GM23338 (cell line): ENCODE data around the gene GPAM. TPM values are rescaled to one million over a fixed set of nuclear protein-coding genes. Genes with fewer than 3 reads are reported as not detected.

Source experiments
- ATAC-seq: fragments of 200-7000 bp; cut with Tn5 transposase; 3 replicates; pipeline ENCODE4 v1.9.1; 2020
- DNase-seq: peaks from one replicate; pipeline ENCODE4 v3.0.0-alpha.2; 2015; ENCODE audit warnings: low spot score
- H2AFZ ChIP-seq: fragments of 200-600 bp; sonication (generic); 2 replicates; pipeline ENCODE4 v1.8.0; 2016; ENCODE audit warnings: antibody characterized with exemption, mild to moderate bottlenecking, moderate library complexity
- H3F3A ChIP-seq: fragments of 200-600 bp; sonication (generic); replicated peaks from 2 replicates; pipeline ENCODE4 v1.8.0; 2017; ENCODE audit warnings: antibody characterized with exemption, mixed run types, low read depth
- H3K27ac ChIP-seq: fragments of 200-600 bp; sonication (generic); 2 replicates; pipeline ENCODE4 v1.6.1; 2016; ENCODE audit warnings: low read depth
- H3K27me3 ChIP-seq: fragments of 200-600 bp; sonication (generic); 2 replicates; pipeline ENCODE4 v1.8.0; 2016; ENCODE audit warnings: mild to moderate bottlenecking, mixed run types, moderate library complexity; ENCODE audit not compliant: insufficient read depth
- H3K36me3 ChIP-seq: fragments of 200-600 bp; sonication (generic); 2 replicates; pipeline ENCODE4 v1.8.0; 2016; ENCODE audit warnings: mild to moderate bottlenecking; ENCODE audit not compliant: insufficient read depth
- H3K4me1 ChIP-seq: fragments of 200-600 bp; sonication (generic); 2 replicates; pipeline ENCODE4 v1.8.0; 2016; ENCODE audit warnings: mild to moderate bottlenecking, moderate library complexity; ENCODE audit not compliant: insufficient read depth
- H3K4me2 ChIP-seq: fragments of 200-600 bp; sonication (generic); 2 replicates; pipeline ENCODE4 v1.7.1; 2017; ENCODE audit warnings: mixed run types
- H3K4me3 ChIP-seq: fragments of 200-600 bp; sonication (generic); 2 replicates; pipeline ENCODE4 v1.6.1; 2016; ENCODE audit warnings: mixed run types
- H3K79me2 ChIP-seq: fragments of 200-600 bp; sonication (generic); replicated peaks from 2 replicates; pipeline ENCODE4 v1.8.0; 2017; ENCODE audit warnings: mild to moderate bottlenecking; ENCODE audit not compliant: insufficient read depth
- H3K9me2 ChIP-seq: fragments of 200-600 bp; sonication (generic); 2 replicates; pipeline ENCODE4 v1.8.0; 2017; ENCODE audit not compliant: insufficient read depth
- H4K20me1 ChIP-seq: fragments of 200-600 bp; sonication (generic); replicated peaks from 2 replicates; pipeline ENCODE4 v1.8.0; 2017; ENCODE audit warnings: mild to moderate bottlenecking; ENCODE audit not compliant: insufficient read depth
- H3K27ac Mint-ChIP-seq: 2 replicates; pipeline ENCODE4 v1.8.0; 2020; ENCODE audit warnings: inconsistent platforms, mild to moderate bottlenecking, moderate library complexity, mixed read lengths
- H3K27me3 Mint-ChIP-seq: 3 replicates; pipeline ENCODE4 v1.8.0; 2022; ENCODE audit warnings: low read depth, mild to moderate bottlenecking, moderate library complexity, mixed read lengths, inconsistent platforms; ENCODE audit not compliant: insufficient read depth, poor library complexity
- H3K36me3 Mint-ChIP-seq: 3 replicates; pipeline ENCODE4 v1.8.0; 2021; ENCODE audit warnings: low read depth, mild to moderate bottlenecking, inconsistent platforms, moderate library complexity, mixed read lengths
- H3K4me1 Mint-ChIP-seq: 3 replicates; pipeline ENCODE4 v1.8.0; 2020; ENCODE audit warnings: mild to moderate bottlenecking, inconsistent platforms, mixed read lengths
- H3K4me3 Mint-ChIP-seq: 3 replicates; pipeline ENCODE4 v1.8.0; 2021; ENCODE audit warnings: moderate library complexity, mild to moderate bottlenecking, inconsistent platforms, mixed read lengths
- H3K9me3 Mint-ChIP-seq: 3 replicates; pipeline ENCODE4 v1.8.0; 2020; ENCODE audit warnings: moderate library complexity, mild to moderate bottlenecking, inconsistent platforms, mixed read lengths
- EZH2 ChIP-seq: fragments of 200-600 bp; sonication (generic); IDR thresholded peaks from one replicate; pipeline ENCODE4 v1.8.0; 2017; ENCODE audit warnings: antibody characterized with exemption, mild to moderate bottlenecking, low read depth; ENCODE audit not compliant: unreplicated experiment
- EZH2phosphoT487 ChIP-seq: fragments of 200-600 bp; sonication (generic); IDR thresholded peaks from one replicate; pipeline ENCODE4 v1.8.1; 2018; ENCODE audit warnings: antibody characterized with exemption; ENCODE audit not compliant: unreplicated experiment
- JUNB ChIP-seq: IDR thresholded peaks from one replicate; pipeline ENCODE4 v1.6.1; 2016; ENCODE audit warnings: antibody characterized with exemption; ENCODE audit not compliant: unreplicated experiment
- STAT1 ChIP-seq: IDR thresholded peaks from one replicate; pipeline ENCODE4 v1.6.1; 2016; ENCODE audit warnings: antibody characterized with exemption; ENCODE audit not compliant: unreplicated experiment
- ZNF114 ChIP-seq: fragments of 250-450 bp; sonication (Bioruptor Pico); IDR thresholded peaks from 2 replicates; pipeline ENCODE4 v1.5.0; 2020; ENCODE audit warnings: mild to moderate bottlenecking, moderate library complexity
- polyA plus RNA-seq: library from polyadenylated mRNA; unstranded; fragments of >200 nt; fragmentation: Nextera tagmentation; extraction: Ambion mirVana; gene quantifications from 2 replicates; pipeline ENCODE4 v1.2.1, GENCODE V29; 2016
- total RNA-seq: library from RNA; depleted of rRNA; stranded (reverse); fragments of >200 nt; shearing (Covaris generic); gene quantifications from 2 replicates; pipeline ENCODE4 v1.2.3, GENCODE V29; 2014
- TF ChIP-seq, protein P1 (sequence below): IDR thresholded peaks from one replicate; pipeline ENCODE4 v1.6.1; 2018; ENCODE audit warnings: antibody characterized with exemption; ENCODE audit not compliant: unreplicated experiment
- TF ChIP-seq, protein P2 (sequence below), 2 experiments: fragments of 200-600 bp in 1 of 2; sonication (generic) in 1 of 2; conservative IDR thresholded peaks; 2 replicates each; pipeline versions ENCODE4 v1.5.1 to v1.6.1; 2016 to 2017; ENCODE audit warnings: antibody characterized with exemption in 2 of 2, low read depth in 2 of 2, mild to moderate bottlenecking in 2 of 2, moderate library complexity in 1 of 2
- TF ChIP-seq, protein P3 (sequence below): fragments of 250-450 bp; sonication (Bioruptor Pico); IDR thresholded peaks from 2 replicates; pipeline ENCODE4 v1.5.0; 2020; ENCODE audit warnings: mild to moderate bottlenecking, moderate library complexity

GPAM gene
- total and polyA plus RNA-seq, 2 experiments from 2014 or later: 5.5 to 16.6 TPM

GRCh38 chr10:112177247-112177646 is 6.3 kb downstream of the GPAM start:
- H3K27me3 ChIP-seq: no peaks in the 10 kb centered on the region
- Mint-ChIP-seq H3K4me3 (no peak overlapping the region), H3K27ac (no peak overlapping the region), H3K4me1 (peaks cover 6% of the 10 kb centered on the region; the same call in 2 of the 3 replicates), H3K36me3 (peaks cover 49% of the 10 kb centered on the region), H3K27me3 (no peaks in the 10 kb centered on the region), H3K9me3 (no peaks in the 10 kb centered on the region)
- ATAC-seq: no peak
- H3F3A ChIP-seq: no peaks in the 10 kb centered on the region
- no peak for DNase-seq
- H4K20me1 ChIP-seq: no peaks in the 10 kb centered on the region; the same call in 1 of the 2 replicates
- no peak overlapping the region for H3K4me2 ChIP-seq
- TF ChIP-seq EZH2 (no peak), STAT1 (no peak)
- TF ChIP-seq, protein P1, sequence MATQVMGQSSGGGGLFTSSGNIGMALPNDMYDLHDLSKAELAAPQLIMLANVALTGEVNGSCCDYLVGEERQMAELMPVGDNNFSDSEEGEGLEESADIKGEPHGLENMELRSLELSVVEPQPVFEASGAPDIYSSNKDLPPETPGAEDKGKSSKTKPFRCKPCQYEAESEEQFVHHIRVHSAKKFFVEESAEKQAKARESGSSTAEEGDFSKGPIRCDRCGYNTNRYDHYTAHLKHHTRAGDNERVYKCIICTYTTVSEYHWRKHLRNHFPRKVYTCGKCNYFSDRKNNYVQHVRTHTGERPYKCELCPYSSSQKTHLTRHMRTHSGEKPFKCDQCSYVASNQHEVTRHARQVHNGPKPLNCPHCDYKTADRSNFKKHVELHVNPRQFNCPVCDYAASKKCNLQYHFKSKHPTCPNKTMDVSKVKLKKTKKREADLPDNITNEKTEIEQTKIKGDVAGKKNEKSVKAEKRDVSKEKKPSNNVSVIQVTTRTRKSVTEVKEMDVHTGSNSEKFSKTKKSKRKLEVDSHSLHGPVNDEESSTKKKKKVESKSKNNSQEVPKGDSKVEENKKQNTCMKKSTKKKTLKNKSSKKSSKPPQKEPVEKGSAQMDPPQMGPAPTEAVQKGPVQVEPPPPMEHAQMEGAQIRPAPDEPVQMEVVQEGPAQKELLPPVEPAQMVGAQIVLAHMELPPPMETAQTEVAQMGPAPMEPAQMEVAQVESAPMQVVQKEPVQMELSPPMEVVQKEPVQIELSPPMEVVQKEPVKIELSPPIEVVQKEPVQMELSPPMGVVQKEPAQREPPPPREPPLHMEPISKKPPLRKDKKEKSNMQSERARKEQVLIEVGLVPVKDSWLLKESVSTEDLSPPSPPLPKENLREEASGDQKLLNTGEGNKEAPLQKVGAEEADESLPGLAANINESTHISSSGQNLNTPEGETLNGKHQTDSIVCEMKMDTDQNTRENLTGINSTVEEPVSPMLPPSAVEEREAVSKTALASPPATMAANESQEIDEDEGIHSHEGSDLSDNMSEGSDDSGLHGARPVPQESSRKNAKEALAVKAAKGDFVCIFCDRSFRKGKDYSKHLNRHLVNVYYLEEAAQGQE: no peak
- H3K9me2 ChIP-seq: no peaks in the 10 kb centered on the region
- H2AFZ ChIP-seq: no peak overlapping the region
- peaks cover 7% of the 10 kb centered on the region; the same call in 1 of the 2 replicates for H3K4me1 ChIP-seq
- no peaks in the 10 kb centered on the region; the same call in 1 of the 2 replicates for H3K79me2 ChIP-seq
- peaks cover 37% of the 10 kb centered on the region; the same call in 1 of the 2 replicates for H3K36me3 ChIP-seq
- H3K4me3 ChIP-seq: no peak overlapping the region
- H3K27ac ChIP-seq: no peak overlapping the region

GRCh38 chr10:112176543-112176942 is 7.0 kb downstream of the GPAM start:
- H3K27ac ChIP-seq: no peak overlapping the region
- Mint-ChIP-seq H3K9me3 (no peaks in the 10 kb centered on the region), H3K27me3 (no peaks in the 10 kb centered on the region), H3K27ac (0 out of 2 replicates have a peak overlapping the region, but pooled peaks have one; percentile 18), H3K4me3 (no peak overlapping the region), H3K4me1 (peaks cover 2% of the 10 kb centered on the region; the same call in 2 of the 3 replicates), H3K36me3 (peaks cover 53% of the 10 kb centered on the region)
- H3K9me2 ChIP-seq: no peaks in the 10 kb centered on the region
- H3K4me3 ChIP-seq: no peak overlapping the region
- H3K4me1 ChIP-seq: peaks cover under 1% of the 10 kb centered on the region; the same call in 1 of the 2 replicates
- no peaks in the 10 kb centered on the region for H3K27me3 ChIP-seq
- H3F3A ChIP-seq: no peaks in the 10 kb centered on the region
- no peaks in the 10 kb centered on the region; the same call in 1 of the 2 replicates for H3K79me2 ChIP-seq
- ATAC-seq (no peak), DNase-seq (no peak)
- no peak overlapping the region for H2AFZ ChIP-seq
- H4K20me1 ChIP-seq: no peaks in the 10 kb centered on the region; the same call in 1 of the 2 replicates
- no peak overlapping the region for H3K4me2 ChIP-seq
- H3K36me3 ChIP-seq: peaks cover 37% of the 10 kb centered on the region
- TF ChIP-seq ZNF114 (CRISPR knock-in tag): no peak
- TF ChIP-seq EZH2: no peak
- TF ChIP-seq, protein P2, sequence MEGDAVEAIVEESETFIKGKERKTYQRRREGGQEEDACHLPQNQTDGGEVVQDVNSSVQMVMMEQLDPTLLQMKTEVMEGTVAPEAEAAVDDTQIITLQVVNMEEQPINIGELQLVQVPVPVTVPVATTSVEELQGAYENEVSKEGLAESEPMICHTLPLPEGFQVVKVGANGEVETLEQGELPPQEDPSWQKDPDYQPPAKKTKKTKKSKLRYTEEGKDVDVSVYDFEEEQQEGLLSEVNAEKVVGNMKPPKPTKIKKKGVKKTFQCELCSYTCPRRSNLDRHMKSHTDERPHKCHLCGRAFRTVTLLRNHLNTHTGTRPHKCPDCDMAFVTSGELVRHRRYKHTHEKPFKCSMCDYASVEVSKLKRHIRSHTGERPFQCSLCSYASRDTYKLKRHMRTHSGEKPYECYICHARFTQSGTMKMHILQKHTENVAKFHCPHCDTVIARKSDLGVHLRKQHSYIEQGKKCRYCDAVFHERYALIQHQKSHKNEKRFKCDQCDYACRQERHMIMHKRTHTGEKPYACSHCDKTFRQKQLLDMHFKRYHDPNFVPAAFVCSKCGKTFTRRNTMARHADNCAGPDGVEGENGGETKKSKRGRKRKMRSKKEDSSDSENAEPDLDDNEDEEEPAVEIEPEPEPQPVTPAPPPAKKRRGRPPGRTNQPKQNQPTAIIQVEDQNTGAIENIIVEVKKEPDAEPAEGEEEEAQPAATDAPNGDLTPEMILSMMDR (conservative IDR thresholded peaks at IDR 0.05; ENCODE audit: low read depth in 2 of 2): no peak
- no peak for TF ChIP-seq EZH2phosphoT487
- TF ChIP-seq JUNB: no peak
- TF ChIP-seq, protein P3, sequence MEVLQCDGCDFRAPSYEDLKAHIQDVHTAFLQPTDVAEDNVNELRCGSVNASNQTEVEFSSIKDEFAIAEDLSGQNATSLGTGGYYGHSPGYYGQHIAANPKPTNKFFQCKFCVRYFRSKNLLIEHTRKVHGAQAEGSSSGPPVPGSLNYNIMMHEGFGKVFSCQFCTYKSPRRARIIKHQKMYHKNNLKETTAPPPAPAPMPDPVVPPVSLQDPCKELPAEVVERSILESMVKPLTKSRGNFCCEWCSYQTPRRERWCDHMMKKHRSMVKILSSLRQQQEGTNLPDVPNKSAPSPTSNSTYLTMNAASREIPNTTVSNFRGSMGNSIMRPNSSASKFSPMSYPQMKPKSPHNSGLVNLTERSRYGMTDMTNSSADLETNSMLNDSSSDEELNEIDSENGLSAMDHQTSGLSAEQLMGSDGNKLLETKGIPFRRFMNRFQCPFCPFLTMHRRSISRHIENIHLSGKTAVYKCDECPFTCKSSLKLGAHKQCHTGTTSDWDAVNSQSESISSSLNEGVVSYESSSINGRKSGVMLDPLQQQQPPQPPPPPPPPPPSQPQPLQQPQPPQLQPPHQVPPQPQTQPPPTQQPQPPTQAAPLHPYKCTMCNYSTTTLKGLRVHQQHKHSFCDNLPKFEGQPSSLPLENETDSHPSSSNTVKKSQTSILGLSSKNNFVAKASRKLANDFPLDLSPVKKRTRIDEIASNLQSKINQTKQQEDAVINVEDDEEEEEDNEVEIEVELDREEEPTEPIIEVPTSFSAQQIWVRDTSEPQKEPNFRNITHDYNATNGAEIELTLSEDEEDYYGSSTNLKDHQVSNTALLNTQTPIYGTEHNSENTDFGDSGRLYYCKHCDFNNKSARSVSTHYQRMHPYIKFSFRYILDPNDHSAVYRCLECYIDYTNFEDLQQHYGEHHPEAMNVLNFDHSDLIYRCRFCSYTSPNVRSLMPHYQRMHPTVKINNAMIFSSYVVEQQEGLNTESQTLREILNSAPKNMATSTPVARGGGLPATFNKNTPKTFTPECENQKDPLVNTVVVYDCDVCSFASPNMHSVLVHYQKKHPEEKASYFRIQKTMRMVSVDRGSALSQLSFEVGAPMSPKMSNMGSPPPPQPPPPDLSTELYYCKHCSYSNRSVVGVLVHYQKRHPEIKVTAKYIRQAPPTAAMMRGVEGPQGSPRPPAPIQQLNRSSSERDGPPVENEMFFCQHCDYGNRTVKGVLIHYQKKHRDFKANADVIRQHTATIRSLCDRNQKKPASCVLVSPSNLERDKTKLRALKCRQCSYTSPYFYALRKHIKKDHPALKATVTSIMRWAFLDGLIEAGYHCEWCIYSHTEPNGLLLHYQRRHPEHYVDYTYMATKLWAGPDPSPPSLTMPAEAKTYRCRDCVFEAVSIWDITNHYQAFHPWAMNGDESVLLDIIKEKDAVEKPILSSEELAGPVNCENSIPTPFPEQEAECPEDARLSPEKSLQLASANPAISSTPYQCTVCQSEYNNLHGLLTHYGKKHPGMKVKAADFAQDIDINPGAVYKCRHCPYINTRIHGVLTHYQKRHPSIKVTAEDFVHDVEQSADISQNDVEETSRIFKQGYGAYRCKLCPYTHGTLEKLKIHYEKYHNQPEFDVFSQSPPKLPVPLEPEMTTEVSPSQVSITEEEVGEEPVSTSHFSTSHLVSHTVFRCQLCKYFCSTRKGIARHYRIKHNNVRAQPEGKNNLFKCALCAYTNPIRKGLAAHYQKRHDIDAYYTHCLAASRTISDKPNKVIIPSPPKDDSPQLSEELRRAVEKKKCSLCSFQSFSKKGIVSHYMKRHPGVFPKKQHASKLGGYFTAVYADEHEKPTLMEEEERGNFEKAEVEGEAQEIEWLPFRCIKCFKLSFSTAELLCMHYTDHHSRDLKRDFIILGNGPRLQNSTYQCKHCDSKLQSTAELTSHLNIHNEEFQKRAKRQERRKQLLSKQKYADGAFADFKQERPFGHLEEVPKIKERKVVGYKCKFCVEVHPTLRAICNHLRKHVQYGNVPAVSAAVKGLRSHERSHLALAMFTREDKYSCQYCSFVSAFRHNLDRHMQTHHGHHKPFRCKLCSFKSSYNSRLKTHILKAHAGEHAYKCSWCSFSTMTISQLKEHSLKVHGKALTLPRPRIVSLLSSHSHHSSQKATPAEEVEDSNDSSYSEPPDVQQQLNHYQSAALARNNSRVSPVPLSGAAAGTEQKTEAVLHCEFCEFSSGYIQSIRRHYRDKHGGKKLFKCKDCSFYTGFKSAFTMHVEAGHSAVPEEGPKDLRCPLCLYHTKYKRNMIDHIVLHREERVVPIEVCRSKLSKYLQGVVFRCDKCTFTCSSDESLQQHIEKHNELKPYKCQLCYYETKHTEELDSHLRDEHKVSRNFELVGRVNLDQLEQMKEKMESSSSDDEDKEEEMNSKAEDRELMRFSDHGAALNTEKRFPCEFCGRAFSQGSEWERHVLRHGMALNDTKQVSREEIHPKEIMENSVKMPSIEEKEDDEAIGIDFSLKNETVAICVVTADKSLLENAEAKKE (CRISPR knock-in tag): no peak
